CD14-positive monocyte (primary cell): ENCODE data around the gene PTTG1IP. TPM values are rescaled to one million over a fixed set of nuclear protein-coding genes. Genes with fewer than 3 reads are reported as not detected.

Source experiments
- DNase-seq, 3 donors: peaks; one replicate each; pipeline ENCODE4 v3.0.0-alpha.2; 2011 to 2022
- H2AFZ ChIP-seq: 2 replicates; pipeline ENCODE4 v1.6.0; 2012; ENCODE audit warnings: mild to moderate bottlenecking, low read depth, low read length, inconsistent platforms; ENCODE audit not compliant: insufficient read depth, poor library complexity, severe bottlenecking
- H3K27ac ChIP-seq, 2 donors: 1 replicate in 1 of 2; 2 replicates in 1 of 2; pipeline ENCODE4 v1.5.1; 2012 to 2013; ENCODE audit warnings: low read length in 2 of 2, control low read depth in 1 of 2, inconsistent platforms in 1 of 2, low read depth in 1 of 2, mild to moderate bottlenecking in 1 of 2
- H3K27me3 ChIP-seq, 2 donors: one replicate each; pipeline versions ENCODE4 v1.6.0 to v1.6.1; 2011 to 2013; ENCODE audit warnings: low read length in 2 of 2; ENCODE audit not compliant: control insufficient read depth in 2 of 2, insufficient read depth in 2 of 2
- H3K36me3 ChIP-seq, 2 donors: replicated peaks in 1 of 2; 1 replicate in 1 of 2; 2 replicates in 1 of 2; pipeline versions ENCODE4 v1.5.1 to v1.6.1; 2012 to 2013; ENCODE audit warnings: low read length in 2 of 2, control low read depth in 1 of 2, inconsistent platforms in 1 of 2, mild to moderate bottlenecking in 1 of 2; ENCODE audit not compliant: insufficient read depth in 2 of 2, control insufficient read depth in 1 of 2
- H3K4me1 ChIP-seq, 2 donors: 1 replicate in 1 of 2; 2 replicates in 1 of 2; pipeline versions ENCODE4 v1.5.1 to v1.6.1; 2012 to 2013; ENCODE audit warnings: low read length in 2 of 2, control low read depth in 1 of 2, inconsistent platforms in 1 of 2, mild to moderate bottlenecking in 1 of 2, moderate library complexity in 1 of 2; ENCODE audit not compliant: insufficient read depth in 2 of 2, control insufficient read depth in 1 of 2
- H3K4me2 ChIP-seq: replicated peaks from 2 replicates; pipeline ENCODE3; 2012; ENCODE audit warnings: low read length, moderate library complexity, mild to moderate bottlenecking; ENCODE audit not compliant: poor library complexity, severe bottlenecking; ENCODE audit errors: extremely low read depth
- H3K4me3 ChIP-seq, 3 experiments: fragments of 200-600 bp in 1 of 3; sonication (generic) in 1 of 3; replicated peaks in 1 of 3; 1 replicate in 2 of 3; 2 replicates in 1 of 3; pipeline ENCODE4 v1.5.1; 2011 to 2013; ENCODE audit warnings: low read length in 3 of 3, mild to moderate bottlenecking in 3 of 3, control low read depth in 2 of 3, low read depth in 2 of 3, inconsistent platforms in 1 of 3, moderate library complexity in 1 of 3
- H3K79me2 ChIP-seq: 2 replicates; pipeline ENCODE4 v1.6.0; 2012; ENCODE audit warnings: mild to moderate bottlenecking, control low read depth, inconsistent platforms, low read length, moderate library complexity; ENCODE audit not compliant: insufficient read depth
- H3K9ac ChIP-seq: 2 replicates; pipeline ENCODE4 v1.6.0; 2017; ENCODE audit warnings: low read length, mild to moderate bottlenecking; ENCODE audit not compliant: insufficient read depth, poor library complexity, severe bottlenecking
- H3K9me3 ChIP-seq, 2 donors: replicated peaks in 1 of 2; 1 replicate in 1 of 2; 2 replicates in 1 of 2; pipeline versions ENCODE4 v1.5.1 to v1.6.1; 2012 to 2013; ENCODE audit warnings: low read length in 2 of 2, control low read depth in 1 of 2; ENCODE audit not compliant: control insufficient read depth in 1 of 2, insufficient read depth in 1 of 2
- H4K20me1 ChIP-seq: 2 replicates; pipeline ENCODE4 v1.6.0; 2012; ENCODE audit warnings: mild to moderate bottlenecking, low read length, control low read depth, moderate library complexity; ENCODE audit not compliant: insufficient read depth
- H3K27ac Mint-ChIP-seq, 7 donors: one replicate each; pipeline ENCODE4 v1.8.0; 2020; ENCODE audit warnings: mild to moderate bottlenecking in 7 of 7, mixed read lengths in 7 of 7, moderate library complexity in 6 of 7, inconsistent platforms in 2 of 7
- H3K27me3 Mint-ChIP-seq, 3 donors: one replicate each; pipeline ENCODE4 v1.8.0; 2021 to 2022; ENCODE audit warnings: low read depth in 3 of 3, mild to moderate bottlenecking in 3 of 3, mixed read lengths in 3 of 3, moderate library complexity in 3 of 3, inconsistent platforms in 1 of 3
- H3K36me3 Mint-ChIP-seq, 2 donors: one replicate each; pipeline ENCODE4 v1.8.0; 2020; ENCODE audit warnings: mixed read lengths in 2 of 2, inconsistent platforms in 1 of 2, mild to moderate bottlenecking in 1 of 2
- H3K4me1 Mint-ChIP-seq: one replicate; pipeline ENCODE4 v1.8.0; 2020; ENCODE audit warnings: mild to moderate bottlenecking, mixed read lengths
- H3K4me3 Mint-ChIP-seq, 2 donors: one replicate each; pipeline ENCODE4 v1.8.0; 2020; ENCODE audit warnings: mild to moderate bottlenecking in 2 of 2, mixed read lengths in 2 of 2, moderate library complexity in 1 of 2
- H3K9me3 Mint-ChIP-seq, 7 donors: one replicate each; pipeline ENCODE4 v1.8.0; 2020 to 2022; ENCODE audit warnings: mixed read lengths in 7 of 7, mild to moderate bottlenecking in 6 of 7, moderate library complexity in 6 of 7, inconsistent platforms in 2 of 7
- CTCF ChIP-seq: fragments of 200-600 bp; IDR thresholded peaks from one replicate; pipeline ENCODE4 v1.8.0; 2022; ENCODE audit warnings: antibody characterized with exemption, mild to moderate bottlenecking
- WGBS: methylation state at CpG from one replicate; pipeline ENCODE4 v1.1.5; 2013; ENCODE audit warnings: missing lambda C conversion rate; ENCODE audit not compliant: insufficient coverage; 5-methylcytosine and 5-hydroxymethylcytosine counted together
- intact Hi-C, 2 donors: fragments of 100-400 bp; cut with micrococcal nuclease; formaldehyde crosslinking; loops; one replicate each; pipeline versions ENCODE4 v1.15.0 to v1.15.1; 2023
- polyA plus RNA-seq, 3 donors: library from polyadenylated mRNA; depleted of rRNA in 1 of 3; unstranded in 2 of 3; stranded (reverse) in 1 of 3; fragments of 300-500 nt in 2 of 3; fragments of >200 nt in 1 of 3; fragmentation: Illumina TruSeq in 2 of 3; gene quantifications; 1 replicate in 2 of 3; 2 replicates in 1 of 3; pipeline ENCODE4 v1.2.3, GENCODE V29; 2012 to 2021

Gene PTTG1IP
- polyA plus RNA-seq, 3 donors = 118 to 238 (median 206) TPM

GRCh38 chr21:44836349-44836665 is 37.2 kb downstream of the PTTG1IP start:
- Mint-ChIP-seq H3K27ac (no peak overlapping the region), H3K4me3 (no peak overlapping the region), H3K4me1 (peaks cover 15% of the 10 kb centered on the region), H3K9me3 (peaks cover 0 to 2% (median 0%) of the 10 kb centered on the region in 7 donors), H3K27me3 (peaks cover 2 to 7% (median 6%) of the 10 kb centered on the region in 3 donors), H3K36me3 (no peaks in the 10 kb centered on the region)
- no peak overlapping the region for H3K4me3 ChIP-seq
- no peak overlapping the region for H3K9ac ChIP-seq
- H3K9me3 ChIP-seq = no peaks in the 10 kb centered on the region
- no peak overlapping the region for H3K27ac ChIP-seq
- DNase-seq = no peak
- no peak overlapping the region for H2AFZ ChIP-seq
- intact Hi-C loops = no loop called here
- TF ChIP-seq CTCF = no peak
- H3K36me3 ChIP-seq = no peaks in the 10 kb centered on the region
- H3K4me2 ChIP-seq = no peak overlapping the region
- no peaks in the 10 kb centered on the region for H3K79me2 ChIP-seq
- H4K20me1 ChIP-seq = no peaks in the 10 kb centered on the region
- H3K27me3 ChIP-seq = no peaks in the 10 kb centered on the region
- WGBS = 100% methylated on average over 3 of the region's 3 CpGs
- peaks cover 2 to 7% of the 10 kb centered on the region in 2 donors for H3K4me1 ChIP-seq

DNA sequence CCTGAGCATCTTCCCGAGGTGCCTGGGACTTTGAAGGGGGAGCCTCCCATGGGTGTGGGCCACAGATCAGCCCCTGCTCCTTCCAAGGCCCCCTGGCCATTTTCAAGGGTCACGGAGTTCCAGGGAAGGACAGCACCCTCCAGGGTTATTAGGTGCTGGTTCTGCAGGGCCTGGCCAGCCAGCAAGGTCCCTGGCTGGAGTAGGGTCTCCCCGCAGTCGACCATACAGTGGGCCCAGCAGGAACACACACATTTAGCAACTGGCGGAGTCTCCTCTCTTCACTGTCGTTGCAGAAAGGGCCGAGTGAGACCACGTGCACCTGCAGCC is 37.9 kb downstream of the PTTG1IP start:
- no peak overlapping the region for H3K4me3 Mint-ChIP-seq
- no peak overlapping the region for H3K9ac ChIP-seq
- no peak overlapping the region for H2AFZ ChIP-seq
- no peak for DNase-seq
- H3K36me3 Mint-ChIP-seq = no peaks in the 10 kb centered on the region
- no peak overlapping the region for H3K4me2 ChIP-seq
- H3K27ac ChIP-seq = no peak overlapping the region
- no peak overlapping the region for H3K27ac Mint-ChIP-seq
- H3K4me1 Mint-ChIP-seq = peaks cover 19% of the 10 kb centered on the region
- H3K9me3 Mint-ChIP-seq = peaks cover 0 to 2% (median 0%) of the 10 kb centered on the region in 7 donors
- H3K79me2 ChIP-seq = no peaks in the 10 kb centered on the region
- no peaks in the 10 kb centered on the region for H3K27me3 ChIP-seq
- H3K4me3 ChIP-seq = no peak overlapping the region
- intact Hi-C loops = no loop called here
- TF ChIP-seq CTCF = no peak
- 77% methylated on average over 2 of the region's 8 CpGs for WGBS
- H3K36me3 ChIP-seq = no peaks in the 10 kb centered on the region
- H3K4me1 ChIP-seq = peaks cover 2 to 7% of the 10 kb centered on the region in 2 donors
- H3K27me3 Mint-ChIP-seq = peaks cover under 1 to 8% (median 3%) of the 10 kb centered on the region in 3 donors
- no peaks in the 10 kb centered on the region for H3K9me3 ChIP-seq
- no peaks in the 10 kb centered on the region for H4K20me1 ChIP-seq
